ENCODE measurements around the gene DDX11.
"Not testable (repeated sequence)": the region's sequence is repeated elsewhere in the genome, so short reads cannot be mapped to it uniquely, and the experiment has no call there.

DDX11 gene

GRCh38 chr12:31125171-31125570, 51.5 kb downstream of the DDX11 start:
- not testable (repeated sequence) for H3K4me3 ChIP-seq (ENCODE audit: low read length); H3K27me3 ChIP-seq (replicated peaks; ENCODE audit: insufficient read depth, low read length); DNase-seq; H3F3A ChIP-seq (ENCODE audit: insufficient read depth, low read length); H3K9me3 ChIP-seq (replicated peaks; ENCODE audit: insufficient read depth, low read length); H3K9ac ChIP-seq (ENCODE audit: low read length); H4K20me1 ChIP-seq (ENCODE audit: insufficient read depth, low read length); H2AFZ ChIP-seq (ENCODE audit: low read length); H3K4me1 ChIP-seq (ENCODE audit: low read length); H3K36me3 ChIP-seq (replicated peaks; ENCODE audit: insufficient read depth, low read length); H3K9me2 ChIP-seq (replicated peaks; ENCODE audit: insufficient read depth, low read length); H3K27ac ChIP-seq (ENCODE audit: low read length); H3K4me2 ChIP-seq (ENCODE audit: low read depth, low read length); H3K79me2 ChIP-seq (ENCODE audit: low read length)

DNA sequence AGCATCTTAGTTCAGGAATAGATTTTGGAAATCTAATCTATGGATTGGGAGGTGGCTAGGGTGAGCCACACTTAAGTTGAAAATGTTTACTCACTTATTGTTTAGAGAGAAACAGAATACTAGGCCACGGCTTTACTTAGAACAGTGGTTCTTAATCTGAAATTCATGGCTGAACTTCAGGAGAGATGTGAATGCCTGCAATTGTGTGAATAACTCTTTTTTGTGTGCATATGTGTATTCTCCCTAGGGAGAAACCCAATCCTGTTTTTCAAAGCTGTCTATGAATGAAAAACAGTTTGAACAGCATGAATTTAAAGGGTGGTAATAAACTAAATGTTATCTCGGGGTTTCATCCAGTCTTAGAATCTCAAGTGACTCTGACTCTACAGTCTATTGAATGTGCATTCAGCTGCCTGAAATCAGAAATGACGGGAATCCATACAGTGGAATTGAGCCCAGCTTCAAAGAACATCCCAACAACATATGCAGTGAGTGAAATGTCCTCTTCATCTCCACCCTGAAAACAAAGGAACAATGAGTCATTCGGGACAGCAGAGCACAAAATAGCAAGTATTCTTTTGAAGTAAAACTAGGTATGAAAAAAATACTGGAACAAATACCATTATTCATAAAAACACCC, 53.7 kb downstream of the DDX11 start:
- not testable (repeated sequence) for H3F3A ChIP-seq (ENCODE audit: insufficient read depth, low read length); H4K20me1 ChIP-seq (ENCODE audit: insufficient read depth, low read length); H3K4me2 ChIP-seq (ENCODE audit: low read depth, low read length); H3K9ac ChIP-seq (ENCODE audit: low read length); H3K4me1 ChIP-seq (ENCODE audit: low read length); H3K9me3 ChIP-seq (replicated peaks; ENCODE audit: insufficient read depth, low read length); H3K79me2 ChIP-seq (ENCODE audit: low read length); H3K36me3 ChIP-seq (replicated peaks; ENCODE audit: insufficient read depth, low read length); DNase-seq; H3K9me2 ChIP-seq (replicated peaks; ENCODE audit: insufficient read depth, low read length); H3K4me3 ChIP-seq (ENCODE audit: low read length); H3K27me3 ChIP-seq (replicated peaks; ENCODE audit: insufficient read depth, low read length); H2AFZ ChIP-seq (ENCODE audit: low read length); H3K27ac ChIP-seq (ENCODE audit: low read length)

GRCh38 chr12:31136581-31136980, 62.9 kb downstream of the DDX11 start:
- not testable (repeated sequence) for DNase-seq

GRCh38 chr12:31144768-31145167, 71.1 kb downstream of the DDX11 start:
- not testable (repeated sequence) for H3K27ac ChIP-seq (ENCODE audit: low read length); H3K36me3 ChIP-seq (replicated peaks; ENCODE audit: insufficient read depth, low read length); H3F3A ChIP-seq (ENCODE audit: insufficient read depth, low read length); H3K4me2 ChIP-seq (ENCODE audit: low read depth, low read length); H3K4me1 ChIP-seq (ENCODE audit: low read length); H3K9me3 ChIP-seq (replicated peaks; ENCODE audit: insufficient read depth, low read length); H3K9ac ChIP-seq (ENCODE audit: low read length); H3K79me2 ChIP-seq (ENCODE audit: low read length); DNase-seq; H3K9me2 ChIP-seq (replicated peaks; ENCODE audit: insufficient read depth, low read length); H3K4me3 ChIP-seq (ENCODE audit: low read length); H2AFZ ChIP-seq (ENCODE audit: low read length); H3K27me3 ChIP-seq (replicated peaks; ENCODE audit: insufficient read depth, low read length); H4K20me1 ChIP-seq (ENCODE audit: insufficient read depth, low read length)

More at GRCh38 chr12:31136581-31136980, 62.9 kb downstream of the DDX11 start:
- not testable (repeated sequence) for H3K79me2 ChIP-seq (ENCODE audit: low read length); H4K20me1 ChIP-seq (ENCODE audit: insufficient read depth, low read length); H3F3A ChIP-seq (ENCODE audit: insufficient read depth, low read length); H3K9me2 ChIP-seq (replicated peaks; ENCODE audit: insufficient read depth, low read length); H3K4me3 ChIP-seq (ENCODE audit: low read length); H3K27ac ChIP-seq (ENCODE audit: low read length); H3K4me2 ChIP-seq (ENCODE audit: low read depth, low read length); H2AFZ ChIP-seq (ENCODE audit: low read length); H3K36me3 ChIP-seq (replicated peaks; ENCODE audit: insufficient read depth, low read length); H3K9me3 ChIP-seq (replicated peaks; ENCODE audit: insufficient read depth, low read length); H3K9ac ChIP-seq (ENCODE audit: low read length); H3K27me3 ChIP-seq (replicated peaks; ENCODE audit: insufficient read depth, low read length); H3K4me1 ChIP-seq (ENCODE audit: low read length)

DNA sequence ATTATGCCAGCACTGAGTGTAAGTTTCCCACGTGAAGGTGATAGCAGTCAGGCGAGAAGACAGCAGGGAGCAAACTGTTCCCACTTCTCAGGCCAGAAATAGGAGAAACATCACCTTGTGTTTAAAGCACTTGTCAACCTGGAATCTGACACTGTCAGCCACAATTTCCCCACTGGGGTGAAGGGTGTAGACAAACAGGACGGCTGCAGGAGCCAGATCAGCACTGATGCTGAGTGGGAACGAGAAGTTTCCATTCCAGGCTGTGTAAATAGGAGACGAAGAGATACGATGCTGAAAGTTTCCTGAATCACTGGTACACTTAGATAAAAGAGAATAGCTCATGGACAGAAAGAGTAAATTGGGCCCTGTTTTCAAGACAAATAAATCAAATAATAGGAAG, 71.6 kb downstream of the DDX11 start:
- H4K20me1 ChIP-seq (ENCODE audit: insufficient read depth, low read length); H3K27ac ChIP-seq (ENCODE audit: low read length); H3K27me3 ChIP-seq (replicated peaks; ENCODE audit: insufficient read depth, low read length); H2AFZ ChIP-seq (ENCODE audit: low read length); H3K9ac ChIP-seq (ENCODE audit: low read length); H3K79me2 ChIP-seq (ENCODE audit: low read length); H3K4me1 ChIP-seq (ENCODE audit: low read length); H3K4me3 ChIP-seq (ENCODE audit: low read length); DNase-seq; H3F3A ChIP-seq (ENCODE audit: insufficient read depth, low read length); H3K4me2 ChIP-seq (ENCODE audit: low read depth, low read length); H3K9me3 ChIP-seq (replicated peaks; ENCODE audit: insufficient read depth, low read length); H3K36me3 ChIP-seq (replicated peaks; ENCODE audit: insufficient read depth, low read length); H3K9me2 ChIP-seq (replicated peaks; ENCODE audit: insufficient read depth, low read length): not testable (repeated sequence)

DNA sequence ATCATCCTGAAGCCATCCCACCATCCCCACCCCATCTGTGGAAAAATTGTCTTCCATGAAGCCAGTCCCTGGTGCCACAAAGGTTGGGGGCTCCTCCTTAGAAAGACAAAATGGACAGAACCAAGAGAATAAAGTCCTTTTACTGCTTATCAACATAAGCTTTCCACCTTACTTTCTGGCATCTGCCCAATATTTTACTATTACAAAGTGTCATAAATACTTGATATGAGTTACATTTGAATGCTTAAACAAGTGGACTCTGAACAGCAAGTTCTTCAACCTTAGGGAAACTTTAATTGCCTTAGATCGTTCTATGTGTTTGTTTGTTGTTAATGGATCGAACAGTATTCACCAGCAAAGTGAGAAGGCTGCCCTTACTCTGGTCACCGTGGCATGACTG, 73.8 kb downstream of the DDX11 start:
- not testable (repeated sequence) for H2AFZ ChIP-seq (ENCODE audit: low read length)

GRCh38 chr12:31150766-31151165, 77.1 kb downstream of the DDX11 start:
- H3K27me3 ChIP-seq (replicated peaks; ENCODE audit: insufficient read depth, low read length); H4K20me1 ChIP-seq (ENCODE audit: insufficient read depth, low read length); H3K4me1 ChIP-seq (ENCODE audit: low read length): not testable (repeated sequence)

More for the DNA sequence above, 73.8 kb downstream of the DDX11 start:
- H4K20me1 ChIP-seq (ENCODE audit: insufficient read depth, low read length); H3K9me3 ChIP-seq (replicated peaks; ENCODE audit: insufficient read depth, low read length); H3K27ac ChIP-seq (ENCODE audit: low read length); H3K9ac ChIP-seq (ENCODE audit: low read length); H3K4me3 ChIP-seq (ENCODE audit: low read length); H3F3A ChIP-seq (ENCODE audit: insufficient read depth, low read length); H3K4me2 ChIP-seq (ENCODE audit: low read depth, low read length); DNase-seq; H3K36me3 ChIP-seq (replicated peaks; ENCODE audit: insufficient read depth, low read length); H3K79me2 ChIP-seq (ENCODE audit: low read length); H3K27me3 ChIP-seq (replicated peaks; ENCODE audit: insufficient read depth, low read length); H3K9me2 ChIP-seq (replicated peaks; ENCODE audit: insufficient read depth, low read length); H3K4me1 ChIP-seq (ENCODE audit: low read length): not testable (repeated sequence)

More at GRCh38 chr12:31150766-31151165, 77.1 kb downstream of the DDX11 start:
- H3K9me2 ChIP-seq (replicated peaks; ENCODE audit: insufficient read depth, low read length); H3K36me3 ChIP-seq (replicated peaks; ENCODE audit: insufficient read depth, low read length); H3K79me2 ChIP-seq (ENCODE audit: low read length); DNase-seq; H3K4me2 ChIP-seq (ENCODE audit: low read depth, low read length); H3K9me3 ChIP-seq (replicated peaks; ENCODE audit: insufficient read depth, low read length); H3K4me3 ChIP-seq (ENCODE audit: low read length); H3K9ac ChIP-seq (ENCODE audit: low read length); H2AFZ ChIP-seq (ENCODE audit: low read length); H3K27ac ChIP-seq (ENCODE audit: low read length); H3F3A ChIP-seq (ENCODE audit: insufficient read depth, low read length): not testable (repeated sequence)

Measured in MM.1S (cell line).